WERI-Rb-1 (cell line): Measurements from ENCODE around the gene KLK4.

Experiments
- DNase-seq: peaks from one replicate; pipeline ENCODE4 v3.0.0-alpha.2; 2020
- H3K27ac ChIP-seq: fragments of 250-450 bp; sonication (Bioruptor Pico); 2 replicates; pipeline ENCODE4 v1.5.1; 2020; ENCODE audit warnings: mild to moderate bottlenecking, moderate library complexity
- H3K27me3 ChIP-seq: fragments of 250-450 bp; sonication (Bioruptor Pico); 2 replicates; pipeline ENCODE4 v1.5.1; 2021; ENCODE audit warnings: mild to moderate bottlenecking, low read depth, moderate library complexity; ENCODE audit not compliant: insufficient read depth, severe bottlenecking
- H3K36me3 ChIP-seq: fragments of 250-450 bp; sonication (Bioruptor Pico); 2 replicates; pipeline ENCODE4 v1.5.1; 2020; ENCODE audit warnings: mild to moderate bottlenecking, moderate library complexity
- H3K4me3 ChIP-seq: 2 replicates; pipeline ENCODE4 v1.5.1; 2011; ENCODE audit warnings: low read depth, mild to moderate bottlenecking, control low read depth, low read length
- H3K9me3 ChIP-seq: fragments of 250-450 bp; sonication (Bioruptor Pico); 2 replicates; pipeline ENCODE4 v1.5.1; 2021; ENCODE audit warnings: mild to moderate bottlenecking, moderate library complexity; ENCODE audit not compliant: severe bottlenecking
- TF ChIP-seq, protein P1 (sequence below): IDR thresholded peaks from 2 replicates; pipeline ENCODE4 v1.5.1; 2011; ENCODE audit warnings: low read depth, mild to moderate bottlenecking, control low read depth, inconsistent platforms, low read length

Gene KLK4

GRCh38 chr19:50882188-50882587 is 29.0 kb downstream of the KLK4 start:
- Histone ChIP-seq H3K9me3 (no peaks in the 10 kb centered on the region), H3K36me3 (no peaks in the 10 kb centered on the region), H3K27ac (no peak overlapping the region), H3K4me3 (no peak overlapping the region), H3K27me3 (peaks cover 94% of the 10 kb centered on the region)
- no peak for DNase-seq
- TF ChIP-seq, protein P1, sequence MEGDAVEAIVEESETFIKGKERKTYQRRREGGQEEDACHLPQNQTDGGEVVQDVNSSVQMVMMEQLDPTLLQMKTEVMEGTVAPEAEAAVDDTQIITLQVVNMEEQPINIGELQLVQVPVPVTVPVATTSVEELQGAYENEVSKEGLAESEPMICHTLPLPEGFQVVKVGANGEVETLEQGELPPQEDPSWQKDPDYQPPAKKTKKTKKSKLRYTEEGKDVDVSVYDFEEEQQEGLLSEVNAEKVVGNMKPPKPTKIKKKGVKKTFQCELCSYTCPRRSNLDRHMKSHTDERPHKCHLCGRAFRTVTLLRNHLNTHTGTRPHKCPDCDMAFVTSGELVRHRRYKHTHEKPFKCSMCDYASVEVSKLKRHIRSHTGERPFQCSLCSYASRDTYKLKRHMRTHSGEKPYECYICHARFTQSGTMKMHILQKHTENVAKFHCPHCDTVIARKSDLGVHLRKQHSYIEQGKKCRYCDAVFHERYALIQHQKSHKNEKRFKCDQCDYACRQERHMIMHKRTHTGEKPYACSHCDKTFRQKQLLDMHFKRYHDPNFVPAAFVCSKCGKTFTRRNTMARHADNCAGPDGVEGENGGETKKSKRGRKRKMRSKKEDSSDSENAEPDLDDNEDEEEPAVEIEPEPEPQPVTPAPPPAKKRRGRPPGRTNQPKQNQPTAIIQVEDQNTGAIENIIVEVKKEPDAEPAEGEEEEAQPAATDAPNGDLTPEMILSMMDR, result no peak

DNA sequence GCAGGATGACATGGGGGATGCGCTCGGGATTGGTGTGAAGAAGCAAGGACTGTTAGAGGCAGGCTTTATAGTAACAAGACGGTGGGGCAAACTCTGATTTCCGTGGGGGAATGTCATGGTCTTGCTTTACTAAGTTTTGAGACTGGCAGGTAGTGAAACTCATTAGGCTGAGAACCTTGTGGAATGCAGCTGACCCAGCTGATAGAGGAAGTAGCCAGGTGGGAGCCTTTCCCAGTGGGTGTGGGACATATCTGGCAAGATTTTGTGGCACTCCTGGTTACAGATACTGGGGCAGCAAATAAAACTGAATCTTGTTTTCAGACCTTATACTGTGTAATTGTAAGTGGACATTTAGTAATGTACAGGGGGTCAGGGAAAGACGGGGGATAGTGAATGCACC is 31.0 kb downstream of the KLK4 start:
- no peaks in the 10 kb centered on the region for H3K36me3 ChIP-seq
- TF ChIP-seq, protein P1, result no peak
- peaks cover 95% of the 10 kb centered on the region for H3K27me3 ChIP-seq
- H3K27ac ChIP-seq, result no peak overlapping the region
- H3K4me3 ChIP-seq, result no peak overlapping the region
- no peaks in the 10 kb centered on the region for H3K9me3 ChIP-seq
- DNase-seq, result no peak

GRCh38 chr19:50878851-50879250 is 32.3 kb downstream of the KLK4 start:
- no peaks in the 10 kb centered on the region for H3K9me3 ChIP-seq
- H3K27ac ChIP-seq, result no peak overlapping the region
- no peaks in the 10 kb centered on the region for H3K36me3 ChIP-seq
- TF ChIP-seq, protein P1, result no peak
- H3K4me3 ChIP-seq, result no peak overlapping the region
- DNase-seq, result no peak
- peaks cover 100% of the 10 kb centered on the region for H3K27me3 ChIP-seq

GRCh38 chr19:50877338-50877737 is 33.9 kb downstream of the KLK4 start:
- no peaks in the 10 kb centered on the region for H3K36me3 ChIP-seq
- H3K27ac ChIP-seq, result no peak overlapping the region
- no peak overlapping the region for H3K4me3 ChIP-seq
- peaks cover 100% of the 10 kb centered on the region for H3K27me3 ChIP-seq
- no peaks in the 10 kb centered on the region for H3K9me3 ChIP-seq
- DNase-seq, result no peak
- TF ChIP-seq, protein P1, result no peak

DNA sequence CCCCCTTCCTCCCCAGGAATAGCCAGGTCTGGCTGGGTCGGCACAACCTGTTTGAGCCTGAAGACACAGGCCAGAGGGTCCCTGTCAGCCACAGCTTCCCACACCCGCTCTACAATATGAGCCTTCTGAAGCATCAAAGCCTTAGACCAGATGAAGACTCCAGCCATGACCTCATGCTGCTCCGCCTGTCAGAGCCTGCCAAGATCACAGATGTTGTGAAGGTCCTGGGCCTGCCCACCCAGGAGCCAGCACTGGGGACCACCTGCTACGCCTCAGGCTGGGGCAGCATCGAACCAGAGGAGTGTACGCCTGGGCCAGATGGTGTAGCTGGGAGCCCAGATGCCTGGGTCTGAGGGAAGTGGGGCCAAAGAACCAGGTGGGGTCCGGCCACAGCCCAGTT is 34.7 kb downstream of the KLK4 start:
- DNase-seq, result no peak

More for the DNA sequence above, 34.7 kb downstream of the KLK4 start:
- no peaks in the 10 kb centered on the region for H3K9me3 ChIP-seq
- H3K27me3 ChIP-seq, result peaks cover 95% of the 10 kb centered on the region
- H3K27ac ChIP-seq, result no peak overlapping the region
- TF ChIP-seq, protein P1, result no peak
- H3K36me3 ChIP-seq, result no peaks in the 10 kb centered on the region
- H3K4me3 ChIP-seq, result no peak overlapping the region
